ENCODE results near the gene TEKT1.
"Not testable (repeated sequence)": the region's sequence is repeated elsewhere in the genome, so short reads cannot be mapped to it uniquely, and the experiment has no call there.

The TEKT1 gene

GRCh38 chr17:6816368-6816767 lies 15.2 kb downstream of the TEKT1 start:
- not testable (repeated sequence) for H3K4me3 ChIP-seq (ENCODE audit: low read depth, low read length)

- no peak overlapping the region for H3K4me3 ChIP-seq (ENCODE audit: low read depth, low read length)
These were observed 15.8 kb downstream of the TEKT1 start for GRCh38 chr17:6815775-6816174.

- H3K4me3 ChIP-seq (ENCODE audit: low read depth, low read length), result no peak overlapping the region
These were observed 19.2 kb downstream of the TEKT1 start for GRCh38 chr17:6812295-6812694.

GRCh38 chr17:6811510-6811909 lies 20.0 kb downstream of the TEKT1 start:
- H3K4me3 ChIP-seq (ENCODE audit: low read depth, low read length), result no peak overlapping the region

- no peak overlapping the region for H3K4me3 ChIP-seq (ENCODE audit: low read depth, low read length)
These were observed 31.0 kb downstream of the TEKT1 start for GRCh38 chr17:6800422-6801027.

- H3K4me3 ChIP-seq (ENCODE audit: low read depth, low read length), result no peak overlapping the region
These were observed 31.8 kb downstream of the TEKT1 start for GRCh38 chr17:6799738-6800137.

- H3K4me3 ChIP-seq (ENCODE audit: low read depth, low read length), result no peak overlapping the region
These were observed 33.7 kb downstream of the TEKT1 start for GRCh38 chr17:6797718-6798351.

GRCh38 chr17:6796887-6797490 lies 34.5 kb downstream of the TEKT1 start:
- no peak overlapping the region for H3K4me3 ChIP-seq (ENCODE audit: low read depth, low read length)

- no peak overlapping the region for H3K4me3 ChIP-seq (ENCODE audit: low read depth, low read length)
These were observed 35.3 kb downstream of the TEKT1 start for GRCh38 chr17:6796017-6796886.

GRCh38 chr17:6793748-6794493 lies 37.6 kb downstream of the TEKT1 start:
- H3K4me3 ChIP-seq (ENCODE audit: low read depth, low read length), result no peak overlapping the region

- no peak overlapping the region for H3K4me3 ChIP-seq (ENCODE audit: low read depth, low read length)
These were observed 42.4 kb downstream of the TEKT1 start for GRCh38 chr17:6789146-6789545.

- H3K4me3 ChIP-seq (ENCODE audit: low read depth, low read length), result no peak overlapping the region
These were observed 44.3 kb downstream of the TEKT1 start for GRCh38 chr17:6787081-6787693.

- no peak overlapping the region for H3K4me3 ChIP-seq (ENCODE audit: low read depth, low read length)
These were observed 44.9 kb downstream of the TEKT1 start for GRCh38 chr17:6786618-6787017.

- H3K4me3 ChIP-seq (ENCODE audit: low read depth, low read length), result no peak overlapping the region
These were observed 49.3 kb downstream of the TEKT1 start for GRCh38 chr17:6782244-6782643.

GRCh38 chr17:6780886-6781285 lies 50.6 kb downstream of the TEKT1 start:
- H3K4me3 ChIP-seq (ENCODE audit: low read depth, low read length), result no peak overlapping the region

GRCh38 chr17:6780001-6780400 lies 51.5 kb downstream of the TEKT1 start:
- no peak overlapping the region for H3K4me3 ChIP-seq (ENCODE audit: low read depth, low read length)

GRCh38 chr17:6779411-6779810 lies 52.1 kb downstream of the TEKT1 start:
- H3K4me3 ChIP-seq (ENCODE audit: low read depth, low read length), result no peak overlapping the region

GRCh38 chr17:6775871-6776405 lies 55.6 kb downstream of the TEKT1 start, which contains the start of gene FBXO39:
Gene FBXO39 (plus strand): TSS chr17:6776215. CDS start chr17:6779869, 3,654 bp downstream.
- H3K4me3 ChIP-seq (ENCODE audit: low read depth, low read length), result peak within 1 kb of the TSS; percentile 48

GRCh38 chr17:6774906-6775305 lies 56.6 kb downstream of the TEKT1 start:
- not testable (repeated sequence) for H3K4me3 ChIP-seq (ENCODE audit: low read depth, low read length)

GRCh38 chr17:6772016-6772415 lies 59.5 kb downstream of the TEKT1 start:
- H3K4me3 ChIP-seq (ENCODE audit: low read depth, low read length), result no peak overlapping the region

Measured in iPS-11a (cell line).